ENCODE results near the gene UBXN10. TPM values are rescaled to one million over a fixed set of nuclear protein-coding genes. Genes with fewer than 3 reads are reported as not detected.

The UBXN10 gene
- total RNA-seq, 1 experiment from 2014 or later = 0.33 TPM

- intact Hi-C loops (cut with micrococcal nuclease; ENCODE audit: unreplicated experiment) = no loop called here
- Mint-ChIP-seq H3K27me3 (ENCODE audit: unreplicated experiment) (peaks cover 63% of the 10 kb centered on the region), H3K27ac (ENCODE audit: unreplicated experiment) (no peak overlapping the region), H3K9me3 (ENCODE audit: low read depth, unreplicated experiment) (peaks cover 3% of the 10 kb centered on the region), H3K36me3 (ENCODE audit: insufficient read depth, unreplicated experiment) (peaks cover 4% of the 10 kb centered on the region), H3K4me1 (ENCODE audit: low read depth, unreplicated experiment) (no peaks in the 10 kb centered on the region), H3K4me3 (ENCODE audit: low read depth, unreplicated experiment) (peak overlapping the region; percentile 3)
- no peak for TF ChIP-seq CTCF (IDR thresholded peaks at IDR 0.05; ENCODE audit: unreplicated experiment)
- CTCF ChIA-PET = interaction anchor here (0.6 kb wide), 1 partner anchor 268 kb away, joined by 4 read pairs; no protein-coding TSS in a partner anchor
- DNase-seq = no peak
- no TSS peak for BruUV-seq (replicated peaks)
Observed at GRCh38 chr1:20184997-20185833, 681 bp upstream of the UBXN10 start.

- H3K27ac Mint-ChIP-seq (ENCODE audit: unreplicated experiment) = no peak overlapping the region
- no peak overlapping the region for H3K4me3 Mint-ChIP-seq (ENCODE audit: low read depth, unreplicated experiment)
- H3K9me3 Mint-ChIP-seq (ENCODE audit: low read depth, unreplicated experiment) = peaks cover 3% of the 10 kb centered on the region
- intact Hi-C loops (cut with micrococcal nuclease; ENCODE audit: unreplicated experiment) = no loop called here
- TF ChIP-seq CTCF (IDR thresholded peaks at IDR 0.05; ENCODE audit: unreplicated experiment) = no peak
- H3K27me3 Mint-ChIP-seq (ENCODE audit: unreplicated experiment) = peaks cover 59% of the 10 kb centered on the region
- no peak for DNase-seq
- BruUV-seq (replicated peaks) = no TSS peak
- CTCF ChIA-PET = no interaction called here
- no peaks in the 10 kb centered on the region for H3K4me1 Mint-ChIP-seq (ENCODE audit: low read depth, unreplicated experiment)
- peaks cover 4% of the 10 kb centered on the region for H3K36me3 Mint-ChIP-seq (ENCODE audit: insufficient read depth, unreplicated experiment)
Observed at GRCh38 chr1:20187103-20187812, 1.4 kb downstream of the UBXN10 start.

- no peak for DNase-seq
- intact Hi-C loops (cut with micrococcal nuclease; ENCODE audit: unreplicated experiment) = no loop called here
- Mint-ChIP-seq H3K9me3 (ENCODE audit: low read depth, unreplicated experiment) (peaks cover 3% of the 10 kb centered on the region), H3K4me3 (ENCODE audit: low read depth, unreplicated experiment) (no peak overlapping the region), H3K27ac (ENCODE audit: unreplicated experiment) (no peak overlapping the region), H3K4me1 (ENCODE audit: low read depth, unreplicated experiment) (no peaks in the 10 kb centered on the region), H3K27me3 (ENCODE audit: unreplicated experiment) (peaks cover 59% of the 10 kb centered on the region), H3K36me3 (ENCODE audit: insufficient read depth, unreplicated experiment) (peaks cover 4% of the 10 kb centered on the region)
- BruUV-seq (replicated peaks) = no TSS peak
- CTCF ChIA-PET = no interaction called here
- TF ChIP-seq CTCF (IDR thresholded peaks at IDR 0.05; ENCODE audit: unreplicated experiment) = no peak
Observed at GRCh38 chr1:20187813-20188454, 2.0 kb downstream of the UBXN10 start.

- Mint-ChIP-seq H3K9me3 (ENCODE audit: low read depth, unreplicated experiment) (peaks cover 3% of the 10 kb centered on the region), H3K36me3 (ENCODE audit: insufficient read depth, unreplicated experiment) (peaks cover 4% of the 10 kb centered on the region), H3K27me3 (ENCODE audit: unreplicated experiment) (peaks cover 59% of the 10 kb centered on the region), H3K4me1 (ENCODE audit: low read depth, unreplicated experiment) (no peaks in the 10 kb centered on the region), H3K27ac (ENCODE audit: unreplicated experiment) (no peak overlapping the region), H3K4me3 (ENCODE audit: low read depth, unreplicated experiment) (no peak overlapping the region)
- BruUV-seq (replicated peaks) = no TSS peak
- intact Hi-C loops (cut with micrococcal nuclease; ENCODE audit: unreplicated experiment) = no loop called here
- CTCF ChIA-PET = no interaction called here
- no peak for DNase-seq
- no peak for TF ChIP-seq CTCF (IDR thresholded peaks at IDR 0.05; ENCODE audit: unreplicated experiment)
Observed at GRCh38 chr1:20188455-20188817, 2.5 kb downstream of the UBXN10 start.
